Cerebellar cortex (tissue), 1 donor: ENCODE results near the gene MYT1.
"Not testable (repeated sequence)": the region's sequence is repeated elsewhere in the genome, so short reads cannot be mapped to it uniquely, and the experiment has no call there.

ENCODE experiments used
- DNase-seq: peaks from one replicate; pipeline ENCODE4 v3.0.0-alpha.2; 2015; ENCODE audit warnings: low spot score

The MYT1 gene

GRCh38 chr20:64166721-64167615 is 2.7 kb downstream of the MYT1 start:
- DNase-seq, result peak; percentile 66

GRCh38 chr20:64167676-64168075 is 3.4 kb downstream of the MYT1 start:
- DNase-seq, result no peak

GRCh38 chr20:64168381-64169090 is 4.3 kb downstream of the MYT1 start:
- DNase-seq, result peak; percentile 93

GRCh38 chr20:64169091-64169560 is 4.9 kb downstream of the MYT1 start:
- peak; percentile 16 for DNase-seq

GRCh38 chr20:64171211-64171610 is 7.0 kb downstream of the MYT1 start:
- no peak for DNase-seq

GRCh38 chr20:64173116-64173515 is 8.9 kb downstream of the MYT1 start:
- no peak for DNase-seq

- DNase-seq, result peak; percentile 62
Observed at GRCh38 chr20:64176551-64176950, 12.3 kb downstream of the MYT1 start.

- no peak for DNase-seq
Observed at GRCh38 chr20:64176971-64177370, 12.7 kb downstream of the MYT1 start.

- DNase-seq, result no peak
Observed at GRCh38 chr20:64177384-64177783, 13.1 kb downstream of the MYT1 start.

- no peak for DNase-seq
Observed at GRCh38 chr20:64177787-64178186, 13.5 kb downstream of the MYT1 start.

- not testable (repeated sequence) for DNase-seq
Observed at GRCh38 chr20:64178925-64179324, 14.7 kb downstream of the MYT1 start.

- no peak for DNase-seq
Observed at GRCh38 chr20:64179805-64180204, 15.6 kb downstream of the MYT1 start.

- DNase-seq, result no peak
Observed at GRCh38 chr20:64180673-64181072, 16.4 kb downstream of the MYT1 start.

- no peak for DNase-seq
Observed at GRCh38 chr20:64181391-64181790, 17.1 kb downstream of the MYT1 start.

GRCh38 chr20:64182146-64182865 is 18.1 kb downstream of the MYT1 start:
- no peak for DNase-seq

- DNase-seq, result no peak
Observed at GRCh38 chr20:64183313-64183712, 19.1 kb downstream of the MYT1 start.

- DNase-seq, result no peak
Observed at GRCh38 chr20:64184795-64185194, 20.5 kb downstream of the MYT1 start.

GRCh38 chr20:64185276-64185900 is 21.1 kb downstream of the MYT1 start:
- DNase-seq, result no peak

- DNase-seq, result no peak
Observed at GRCh38 chr20:64186071-64186598, 21.9 kb downstream of the MYT1 start.

- not testable (repeated sequence) for DNase-seq
Observed at GRCh38 chr20:64187213-64187612, 23.0 kb downstream of the MYT1 start.

- no peak for DNase-seq
Observed at GRCh38 chr20:64188091-64188490, 23.8 kb downstream of the MYT1 start.
